Muscle of leg (tissue), 11 donors: Measurements from ENCODE around the gene MICALL2. TPM values are rescaled to one million over a fixed set of nuclear protein-coding genes. Genes with fewer than 3 reads are reported as not detected.

Experiments
- DNase-seq: peaks from one replicate; pipeline ENCODE4 v3.0.0; 2013
- H3K27ac ChIP-seq: one replicate; pipeline ENCODE4 v1.5.1; 2013; ENCODE audit warnings: mild to moderate bottlenecking, low read length, control low read depth
- H3K27me3 ChIP-seq: one replicate; pipeline ENCODE4 v1.6.1; 2013; ENCODE audit warnings: low read length; ENCODE audit not compliant: control insufficient read depth, insufficient read depth
- H3K36me3 ChIP-seq: one replicate; pipeline ENCODE4 v1.6.1; 2013; ENCODE audit warnings: low read length; ENCODE audit not compliant: control insufficient read depth, insufficient read depth
- H3K4me1 ChIP-seq: one replicate; pipeline ENCODE4 v1.6.1; 2013; ENCODE audit warnings: low read length; ENCODE audit not compliant: control insufficient read depth, insufficient read depth
- H3K4me3 ChIP-seq: one replicate; pipeline ENCODE4 v1.5.1; 2013; ENCODE audit warnings: low read length, control low read depth
- H3K9me3 ChIP-seq: replicated peaks from 2 replicates; pipeline ENCODE4 v1.6.1; 2013; ENCODE audit warnings: low read depth, low read length; ENCODE audit not compliant: control insufficient read depth
- WGBS: methylation state at CpG from one replicate; pipeline ENCODE4 v1.1.5; 2013; ENCODE audit warnings: missing lambda C conversion rate; ENCODE audit not compliant: insufficient coverage; 5-methylcytosine and 5-hydroxymethylcytosine counted together
- polyA plus RNA-seq, 8 donors: library from polyadenylated mRNA; unstranded; fragments of 120-200 nt; gene quantifications; one replicate each; pipeline versions ENCODE4 v1.2.1 to v1.2.3, GENCODE V29; 2013; ENCODE audit warnings: inconsistent platforms in 1 of 8, low replicate concordance in 1 of 8; ENCODE audit not compliant: insufficient read length in 8 of 8, insufficient read depth in 1 of 8
- total RNA-seq: library from RNA; stranded (reverse); fragments of 120-200 nt; gene quantifications from one replicate; pipeline ENCODE4 v1.2.4, GENCODE V29; 2013

Gene MICALL2
- total and polyA plus RNA-seq, 9 donors = 4.4 to 13.3 (median 7.5) TPM

DNA sequence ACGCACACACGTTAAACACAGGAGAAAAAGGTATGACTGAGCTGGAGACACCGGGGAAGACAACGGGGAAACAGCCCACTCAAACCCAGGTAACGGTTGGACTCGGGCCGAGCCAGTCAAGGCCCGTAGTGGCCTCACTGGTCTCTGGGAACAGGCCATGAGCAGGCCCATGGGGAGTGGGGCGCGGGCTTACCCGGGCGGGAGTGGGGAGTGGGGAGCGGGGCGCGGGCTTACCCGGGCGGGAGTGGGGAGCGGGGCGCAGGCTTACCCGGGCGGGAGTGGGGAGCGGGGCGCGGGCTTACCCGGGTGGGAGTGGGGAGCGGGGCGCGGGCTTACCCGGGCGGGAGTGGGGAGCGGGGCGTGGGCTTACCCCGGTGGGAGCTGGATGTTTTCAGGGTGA, 33.4 kb upstream of the MICALL2 start:
- no peaks in the 10 kb centered on the region for H3K9me3 ChIP-seq
- 92% methylated on average over 17 of the region's 33 CpGs for WGBS
- no peak overlapping the region for H3K4me3 ChIP-seq
- H3K27me3 ChIP-seq = no peaks in the 10 kb centered on the region
- DNase-seq = no peak
- H3K4me1 ChIP-seq = no peaks in the 10 kb centered on the region
- H3K27ac ChIP-seq = no peak overlapping the region
- peaks cover 84% of the 10 kb centered on the region for H3K36me3 ChIP-seq

DNA sequence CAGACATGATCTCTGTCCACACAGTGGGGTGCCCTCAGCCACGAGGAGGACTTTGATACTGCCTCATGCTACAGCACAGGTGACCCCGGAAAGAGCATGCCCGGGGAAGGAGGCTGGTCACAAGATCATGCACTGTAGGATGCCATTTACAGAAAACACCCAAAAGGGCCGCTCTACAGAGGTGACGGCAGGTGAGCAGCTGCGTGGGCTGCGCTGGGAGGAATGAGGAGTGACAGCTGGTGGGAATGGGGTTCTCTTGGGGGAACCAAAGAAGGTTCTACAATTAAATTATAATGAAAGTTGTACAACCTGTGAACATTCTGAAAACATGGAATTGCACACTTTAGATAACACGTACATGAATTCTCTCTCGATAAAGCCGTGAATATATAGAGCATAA, 33.0 kb upstream of the MICALL2 start:
- no peaks in the 10 kb centered on the region for H3K4me1 ChIP-seq
- H3K4me3 ChIP-seq = no peak overlapping the region
- no peak for DNase-seq
- WGBS = 100% methylated on average over 5 of the region's 10 CpGs
- H3K27ac ChIP-seq = no peak overlapping the region
- no peaks in the 10 kb centered on the region for H3K9me3 ChIP-seq
- H3K36me3 ChIP-seq = peaks cover 84% of the 10 kb centered on the region
- H3K27me3 ChIP-seq = no peaks in the 10 kb centered on the region

DNA sequence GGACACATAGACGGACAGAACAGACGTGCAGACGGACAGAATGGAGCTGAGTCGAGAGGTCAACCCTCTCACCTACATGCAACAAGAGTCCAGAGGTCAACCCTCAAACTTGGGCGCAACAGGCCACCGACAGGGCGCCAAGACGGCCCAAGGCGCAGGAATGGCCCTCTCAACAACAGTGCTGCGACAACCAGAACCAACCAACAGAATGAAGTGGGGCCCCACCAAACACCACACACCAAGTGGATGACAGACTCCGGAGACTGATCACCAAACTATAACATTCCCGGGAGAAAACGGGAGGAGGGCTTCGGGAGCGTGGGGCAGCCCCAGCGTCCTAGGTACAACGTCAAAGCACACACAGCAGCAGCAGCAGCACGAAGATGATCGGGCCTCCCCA, 31.6 kb upstream of the MICALL2 start:
- Histone ChIP-seq H3K36me3 (peaks cover 82% of the 10 kb centered on the region), H3K4me1 (no peaks in the 10 kb centered on the region), H3K27me3 (no peaks in the 10 kb centered on the region), H3K27ac (no peak overlapping the region), H3K9me3 (no peaks in the 10 kb centered on the region), H3K4me3 (no peak overlapping the region)
- DNase-seq = no peak
- 91% methylated on average over 14 of the region's 19 CpGs for WGBS

DNA sequence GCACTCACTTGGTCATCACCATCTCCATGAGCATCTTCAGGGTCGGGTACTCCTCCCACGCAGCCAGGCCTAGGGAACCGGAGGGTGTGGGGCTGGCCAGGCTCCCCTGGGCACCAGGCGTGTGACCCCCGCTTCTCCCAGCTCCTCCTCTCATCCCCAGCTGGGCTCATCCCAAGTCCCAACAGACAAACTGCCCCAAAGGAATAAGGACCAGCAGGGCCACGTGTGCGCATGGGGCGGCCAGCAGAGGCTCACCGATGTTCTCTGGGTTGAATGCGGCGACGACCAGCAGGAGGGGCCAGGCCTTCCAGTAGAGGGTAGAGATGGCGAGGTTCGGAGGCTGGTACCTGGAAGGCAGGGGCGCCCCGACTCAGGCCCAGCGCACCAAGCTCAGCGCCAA, 30.1 kb upstream of the MICALL2 start:
- Histone ChIP-seq H3K36me3 (peaks cover 83% of the 10 kb centered on the region), H3K9me3 (no peaks in the 10 kb centered on the region), H3K27ac (no peak overlapping the region), H3K4me1 (no peaks in the 10 kb centered on the region), H3K27me3 (no peaks in the 10 kb centered on the region), H3K4me3 (no peak overlapping the region)
- DNase-seq = no peak
- WGBS = 96% methylated on average over 15 of the region's 18 CpGs

DNA sequence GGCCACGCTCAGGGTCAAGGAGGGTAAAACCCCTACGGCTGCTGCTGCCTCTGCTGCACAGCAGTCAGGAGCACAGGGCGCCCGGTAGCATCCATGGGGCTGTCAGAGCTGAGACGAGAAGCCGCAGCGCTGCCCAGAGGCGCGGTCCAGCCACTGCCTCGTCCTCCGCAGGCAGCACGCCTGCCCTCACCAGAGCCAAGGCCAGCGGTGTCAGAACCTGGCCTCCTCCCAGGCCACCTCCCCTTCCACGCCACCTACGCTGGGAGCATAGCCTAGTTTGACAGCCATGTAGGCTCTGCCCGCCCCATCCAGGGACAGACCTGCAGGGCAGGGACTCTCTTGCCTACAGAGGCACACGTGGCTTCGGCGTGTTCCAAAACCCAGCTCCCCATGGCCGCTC, 28.7 kb upstream of the MICALL2 start:
- Histone ChIP-seq H3K27me3 (no peaks in the 10 kb centered on the region), H3K4me3 (no peak overlapping the region), H3K4me1 (no peaks in the 10 kb centered on the region), H3K27ac (no peak overlapping the region), H3K36me3 (peaks cover 84% of the 10 kb centered on the region), H3K9me3 (no peaks in the 10 kb centered on the region)
- no peak for DNase-seq
- WGBS = 92% methylated on average over 20 of the region's 20 CpGs

DNA sequence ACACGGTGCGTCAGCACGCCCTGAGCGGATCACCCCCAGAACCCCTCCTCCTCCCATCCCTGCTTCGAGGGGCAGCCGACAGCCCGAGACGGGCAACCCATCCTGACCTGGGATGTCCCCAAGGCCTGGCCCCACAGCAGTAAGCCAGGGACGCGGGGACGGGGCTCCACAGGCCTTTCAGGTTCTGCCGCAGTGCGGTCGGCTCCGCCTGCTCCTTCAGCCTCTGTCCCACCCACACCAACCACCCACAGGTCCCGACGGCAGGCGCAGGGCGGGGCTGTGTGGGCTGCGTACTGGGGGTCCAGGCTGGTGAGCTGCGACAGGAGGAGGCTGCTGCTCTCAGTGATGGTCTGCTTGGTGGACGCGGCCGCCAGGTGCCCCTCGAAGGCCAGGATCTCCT, 28.2 kb upstream of the MICALL2 start:
- H3K27me3 ChIP-seq = no peaks in the 10 kb centered on the region
- no peak overlapping the region for H3K27ac ChIP-seq
- no peaks in the 10 kb centered on the region for H3K9me3 ChIP-seq
- no peaks in the 10 kb centered on the region for H3K4me1 ChIP-seq
- no peak for DNase-seq
- no peak overlapping the region for H3K4me3 ChIP-seq
- H3K36me3 ChIP-seq = peaks cover 88% of the 10 kb centered on the region
- 84% methylated on average over 19 of the region's 25 CpGs for WGBS

DNA sequence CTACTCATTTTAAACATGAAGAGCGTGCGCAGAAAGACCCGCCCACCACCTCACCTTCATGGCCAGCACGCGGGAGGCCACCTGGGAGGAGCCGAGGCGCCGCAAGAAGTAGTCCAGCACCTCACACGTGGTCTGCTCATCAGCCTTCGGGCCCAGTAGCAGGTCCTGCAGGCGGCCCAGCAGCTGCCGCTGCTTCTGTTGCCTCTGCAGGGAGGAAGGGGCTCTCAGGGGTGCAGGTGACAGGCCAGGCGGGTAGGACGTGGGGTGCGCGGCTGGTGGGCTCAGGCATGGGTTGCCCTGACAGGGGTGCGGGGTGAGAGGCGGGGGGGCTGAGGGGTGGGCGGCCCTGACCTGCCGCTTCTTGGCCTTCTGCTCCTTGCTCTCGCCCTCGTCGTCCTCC, 27.3 kb upstream of the MICALL2 start:
- Histone ChIP-seq H3K36me3 (peaks cover 87% of the 10 kb centered on the region), H3K27ac (no peak overlapping the region), H3K27me3 (no peaks in the 10 kb centered on the region), H3K4me1 (no peaks in the 10 kb centered on the region), H3K4me3 (no peak overlapping the region), H3K9me3 (no peaks in the 10 kb centered on the region)
- no peak for DNase-seq
- 95% methylated on average over 14 of the region's 23 CpGs for WGBS

DNA sequence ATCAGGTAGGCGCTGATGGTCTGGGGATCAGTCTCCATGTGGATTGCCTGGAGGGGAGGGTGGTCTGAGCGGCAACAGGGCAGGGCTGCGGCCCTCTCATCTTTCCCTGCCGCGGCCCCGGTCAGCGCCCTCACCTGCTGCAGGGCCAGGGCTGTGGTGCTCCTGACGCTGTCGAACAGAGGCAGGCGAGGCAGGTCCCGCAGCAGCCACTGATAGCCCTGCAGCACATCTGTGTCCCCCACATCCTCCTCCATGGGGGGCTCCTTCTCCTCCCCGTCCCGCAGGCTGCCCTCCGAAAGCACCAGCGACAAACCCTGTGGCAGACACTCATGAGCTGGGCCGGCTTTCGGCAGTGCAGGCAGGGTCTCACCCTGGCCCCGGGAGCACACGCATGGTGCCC, 25.9 kb upstream of the MICALL2 start:
- peaks cover 92% of the 10 kb centered on the region for H3K36me3 ChIP-seq
- no peaks in the 10 kb centered on the region for H3K27me3 ChIP-seq
- H3K4me1 ChIP-seq = no peaks in the 10 kb centered on the region
- H3K4me3 ChIP-seq = no peak overlapping the region
- 89% methylated on average over 19 of the region's 19 CpGs for WGBS
- no peak for DNase-seq
- H3K27ac ChIP-seq = no peak overlapping the region
- no peaks in the 10 kb centered on the region for H3K9me3 ChIP-seq

DNA sequence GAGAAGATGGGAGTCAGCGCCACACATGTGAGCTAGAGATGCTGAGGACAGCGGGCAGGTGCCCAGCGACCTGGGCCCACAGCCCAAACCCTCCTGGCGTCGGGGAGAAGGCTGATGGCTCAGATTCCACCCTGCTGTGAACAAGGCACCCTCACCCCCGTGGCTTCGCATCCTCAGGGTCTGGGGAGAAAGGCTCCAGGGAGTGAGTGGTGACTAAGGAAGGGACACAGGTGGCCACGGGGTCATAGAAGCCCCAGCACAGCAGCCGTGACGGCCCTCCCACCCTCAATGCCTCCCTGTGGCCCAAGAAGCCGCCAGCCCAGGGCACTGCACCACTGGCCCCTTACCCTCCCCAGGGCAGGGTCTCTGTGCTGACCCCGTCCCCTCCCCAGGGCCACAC, 25.3 kb upstream of the MICALL2 start:
- Histone ChIP-seq H3K4me1 (no peaks in the 10 kb centered on the region), H3K4me3 (no peak overlapping the region), H3K9me3 (no peaks in the 10 kb centered on the region), H3K27ac (no peak overlapping the region), H3K36me3 (peaks cover 92% of the 10 kb centered on the region), H3K27me3 (no peaks in the 10 kb centered on the region)
- 82% methylated on average over 8 of the region's 12 CpGs for WGBS
- no peak for DNase-seq

DNA sequence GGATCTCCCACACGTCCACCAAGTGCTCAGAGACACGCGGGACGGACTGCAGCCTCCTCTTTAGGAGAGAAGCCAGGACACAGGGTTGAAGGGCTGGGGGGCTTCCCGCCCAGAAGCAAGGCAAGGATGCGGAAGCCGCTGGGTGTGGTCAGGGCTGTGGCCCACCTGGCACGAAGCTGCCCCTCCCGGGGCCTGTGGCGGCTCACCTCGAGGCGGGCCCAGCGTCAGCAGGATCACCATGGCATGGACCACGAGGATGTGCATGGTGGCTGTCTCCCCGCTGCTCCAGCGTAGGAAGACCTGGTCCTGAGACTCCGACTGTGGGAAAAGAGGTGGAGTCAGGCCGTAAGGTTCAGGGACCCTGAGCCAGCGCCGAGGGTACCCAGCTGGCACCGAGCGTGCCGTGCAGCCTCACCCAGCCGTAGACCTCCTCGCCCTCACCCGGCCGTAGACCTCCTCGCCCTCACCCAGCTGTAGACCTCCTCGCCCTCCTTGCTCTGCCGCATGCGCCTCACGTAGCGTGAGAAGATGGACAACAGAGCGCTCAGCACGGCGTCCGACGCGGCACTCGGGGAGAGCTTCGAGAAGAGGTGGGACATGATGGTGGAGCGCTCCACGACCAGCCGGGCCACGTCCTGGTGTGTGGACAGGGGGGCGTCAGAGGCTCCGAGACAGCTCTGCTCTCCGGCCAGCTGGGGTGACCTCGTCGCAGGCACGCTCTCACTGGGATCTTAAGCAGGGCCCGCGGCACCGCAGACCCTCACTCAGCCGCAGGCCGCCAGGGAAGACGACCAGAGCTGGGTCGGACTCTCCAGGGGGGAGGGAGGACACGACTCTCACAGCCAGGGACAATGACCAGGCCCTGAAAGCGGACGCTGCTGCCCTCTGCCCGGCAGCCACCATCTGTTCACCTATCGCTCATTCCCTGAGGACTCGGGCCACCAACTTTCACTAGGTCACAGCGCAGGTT, 24.6 kb upstream of the MICALL2 start:
- Histone ChIP-seq H3K27me3 (no peaks in the 10 kb centered on the region), H3K36me3 (peaks cover 91% of the 10 kb centered on the region), H3K9me3 (no peaks in the 10 kb centered on the region), H3K4me1 (no peaks in the 10 kb centered on the region), H3K27ac (no peak overlapping the region), H3K4me3 (no peak overlapping the region)
- WGBS = 95% methylated on average over 60 of the region's 65 CpGs
- no peak for DNase-seq
